Esophagus muscularis mucosa (tissue), 4 donors: ENCODE data around the gene LY6G5C. TPM values are rescaled to one million over a fixed set of nuclear protein-coding genes. Genes with fewer than 3 reads are reported as not detected.

Experiments
- DNase-seq: peaks from one replicate; pipeline ENCODE4 v3.0.0-alpha.2; 2017; ENCODE audit errors: extremely low spot score
- H3K27ac ChIP-seq, 4 donors: fragments of 200-600 bp; sonication (generic); replicated peaks in 1 of 4; 1 replicate in 3 of 4; 2 replicates in 1 of 4; pipeline ENCODE4 v1.5.1; 2016 to 2019; ENCODE audit warnings: mild to moderate bottlenecking in 1 of 4
- H3K27me3 ChIP-seq, 4 donors: fragments of 200-600 bp; sonication (generic); one replicate each; pipeline versions ENCODE4 v1.5.1 to v1.6.0; 2016 to 2019
- H3K36me3 ChIP-seq, 4 donors: fragments of 200-600 bp; sonication (generic); one replicate each; pipeline ENCODE4 v1.5.1; 2016 to 2019
- H3K4me1 ChIP-seq, 4 donors: fragments of 200-600 bp; sonication (generic); one replicate each; pipeline ENCODE4 v1.5.1; 2016 to 2019
- H3K4me3 ChIP-seq, 4 donors: fragments of 200-600 bp; sonication (generic); 1 replicate in 2 of 4; 2 replicates in 2 of 4; pipeline ENCODE4 v1.5.1; 2016 to 2019; ENCODE audit warnings: mild to moderate bottlenecking in 4 of 4, moderate library complexity in 1 of 4
- H3K9me3 ChIP-seq, 4 donors: fragments of 200-600 bp; sonication (generic); 1 replicate in 3 of 4; 2 replicates in 1 of 4; pipeline ENCODE4 v1.5.1; 2016 to 2019
- CTCF ChIP-seq, 3 experiments: fragments of 200-600 bp in 2 of 3; fragments of 450-650 bp in 1 of 3; sonication (generic) in 2 of 3; IDR thresholded peaks; one replicate each; pipeline ENCODE4 v1.5.1; 2017 to 2019; ENCODE audit warnings: antibody characterized with exemption in 3 of 3, mild to moderate bottlenecking in 2 of 3, moderate library complexity in 1 of 3
- EP300 ChIP-seq: sonication (generic); formaldehyde crosslinking; IDR thresholded peaks from one replicate; pipeline ENCODE4 v1.6.1; 2017; ENCODE audit warnings: antibody characterized with exemption
- POLR2A ChIP-seq: fragments of 450-650 bp; IDR thresholded peaks from one replicate; pipeline ENCODE4 v1.6.1; 2017; ENCODE audit warnings: antibody characterized with exemption, moderate library complexity, mild to moderate bottlenecking, low read depth
- POLR2AphosphoS5 ChIP-seq, 2 donors: sonication (generic); formaldehyde crosslinking; IDR thresholded peaks; one replicate each; pipeline ENCODE4 v1.6.1; 2017; ENCODE audit warnings: antibody characterized with exemption in 2 of 2
- WGBS: methylation state at CpG from one replicate; pipeline ENCODE4 v1.1.5; 2018; 5-methylcytosine and 5-hydroxymethylcytosine counted together
- intact Hi-C: fragments of 100-400 bp; cut with DNase I; formaldehyde crosslinking; loops from one replicate; pipeline ENCODE4 v1.15.1; 2023
- total RNA-seq, 4 donors: library from RNA; depleted of rRNA; stranded (reverse); fragments of >200 nt; gene quantifications; one replicate each; pipeline versions ENCODE4 v1.1.0 to v1.2.1, GENCODE V29; 2016

LY6G5C gene
- total RNA-seq, 4 donors from 2014 or later = 2.0 to 2.9 TPM; not detected in 2

DNA sequence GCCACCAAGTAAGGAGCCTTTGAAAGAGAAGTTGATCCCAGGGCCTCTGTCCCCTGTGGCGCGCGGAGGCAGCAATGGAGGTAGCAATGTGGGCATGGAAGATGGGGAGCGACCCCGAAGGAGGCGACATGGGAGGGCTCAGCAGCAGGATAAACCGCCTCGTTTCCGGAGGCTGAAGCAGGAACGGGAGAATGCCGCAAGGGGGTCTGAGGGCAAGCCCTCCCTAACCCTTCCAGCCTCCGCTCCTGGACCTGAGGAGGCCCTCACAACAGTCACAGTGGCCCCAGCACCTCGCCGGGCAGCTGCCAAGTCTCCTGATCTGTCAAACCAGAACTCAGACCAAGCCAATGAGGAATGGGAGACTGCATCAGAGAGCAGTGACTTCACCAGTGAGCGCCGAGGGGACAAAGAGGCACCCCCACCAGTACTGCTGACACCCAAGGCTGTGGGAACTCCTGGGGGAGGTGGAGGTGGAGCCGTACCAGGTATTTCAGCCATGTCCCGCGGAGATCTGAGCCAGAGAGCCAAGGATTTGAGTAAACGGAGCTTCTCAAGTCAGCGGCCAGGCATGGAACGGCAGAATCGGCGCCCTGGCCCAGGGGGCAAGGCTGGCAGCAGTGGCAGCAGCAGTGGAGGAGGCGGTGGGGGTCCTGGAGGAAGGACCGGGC, 48.5 kb downstream of the LY6G5C start:
- WGBS = 85% methylated on average over 22 of the region's 26 CpGs
- H3K27ac ChIP-seq = peak overlapping the region in 2 of 4 donors; percentile 15 to 34

DNA sequence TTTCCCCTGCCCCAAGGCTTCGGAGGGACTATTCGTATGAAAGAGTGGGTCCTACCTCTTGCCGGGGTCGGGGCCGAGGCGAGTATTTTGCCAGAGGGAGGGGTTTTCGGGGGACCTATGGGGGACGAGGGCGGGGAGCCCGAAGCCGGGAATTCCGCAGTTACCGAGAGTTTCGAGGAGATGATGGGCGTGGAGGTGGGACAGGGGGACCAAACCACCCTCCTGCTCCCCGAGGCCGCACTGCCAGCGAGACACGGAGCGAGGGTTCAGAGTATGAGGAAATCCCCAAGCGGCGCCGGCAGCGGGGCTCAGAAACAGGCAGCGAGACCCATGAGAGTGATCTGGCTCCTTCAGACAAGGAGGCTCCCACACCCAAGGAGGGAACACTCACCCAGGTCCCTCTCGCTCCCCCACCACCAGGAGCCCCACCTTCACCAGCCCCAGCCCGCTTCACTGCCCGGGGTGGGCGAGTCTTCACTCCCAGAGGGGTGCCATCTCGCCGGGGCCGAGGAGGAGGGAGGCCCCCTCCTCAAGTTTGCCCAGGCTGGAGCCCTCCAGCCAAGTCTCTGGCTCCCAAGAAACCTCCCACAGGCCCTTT, 49.1 kb downstream of the LY6G5C start:
- Histone ChIP-seq H3K9me3 (no peaks in the 10 kb centered on the region), H3K4me3 (no peak overlapping the region), H3K4me1 (peaks cover 0 to 5% (median 2%) of the 10 kb centered on the region in 4 donors), H3K27ac (peak overlapping the region in 1 of 4 donors; percentile 34), H3K27me3 (no peaks in the 10 kb centered on the region), H3K36me3 (peaks cover 73 to 100% (median 100%) of the 10 kb centered on the region in 4 donors)
- no peak for DNase-seq
- WGBS = 86% methylated on average over 27 of the region's 32 CpGs
- intact Hi-C loops = no loop called here
- no peak for TF ChIP-seq POLR2A
- TF ChIP-seq CTCF (IDR thresholded peaks at IDR 0.05) = no peak
- peak in 1 of 2 donors; percentile 12 for TF ChIP-seq POLR2AphosphoS5 (IDR thresholded peaks at IDR 0.05)
- no peak for TF ChIP-seq EP300

More for the DNA sequence above, 48.5 kb downstream of the LY6G5C start:
- no peak for DNase-seq
- intact Hi-C loops = no loop called here
- Histone ChIP-seq H3K36me3 (peaks cover 73 to 100% (median 100%) of the 10 kb centered on the region in 4 donors), H3K4me3 (no peak overlapping the region), H3K4me1 (peaks cover 0 to 5% (median 2%) of the 10 kb centered on the region in 4 donors), H3K9me3 (no peaks in the 10 kb centered on the region), H3K27me3 (no peaks in the 10 kb centered on the region)
- no peak for TF ChIP-seq POLR2A
- TF ChIP-seq EP300 = no peak
- no peak for TF ChIP-seq CTCF (IDR thresholded peaks at IDR 0.05)
- TF ChIP-seq POLR2AphosphoS5 (IDR thresholded peaks at IDR 0.05) = no peak

- peaks cover 73 to 100% (median 100%) of the 10 kb centered on the region in 4 donors for H3K36me3 ChIP-seq
- TF ChIP-seq EP300 (no peak), POLR2A (no peak), POLR2AphosphoS5 (IDR thresholded peaks at IDR 0.05) (no peak), CTCF (IDR thresholded peaks at IDR 0.05) (no peak)
- H3K4me3 ChIP-seq = no peak overlapping the region
- no peak overlapping the region for H3K27ac ChIP-seq
- H3K4me1 ChIP-seq = peaks cover 0 to 5% (median 2%) of the 10 kb centered on the region in 4 donors
- no peak for DNase-seq
- no peaks in the 10 kb centered on the region for H3K9me3 ChIP-seq
- 81% methylated on average over 16 of the region's 16 CpGs for WGBS
- H3K27me3 ChIP-seq = no peaks in the 10 kb centered on the region
- intact Hi-C loops = no loop called here
Measured at GRCh38 chr6:31631209-31631608, 49.7 kb downstream of the LY6G5C start.

DNA sequence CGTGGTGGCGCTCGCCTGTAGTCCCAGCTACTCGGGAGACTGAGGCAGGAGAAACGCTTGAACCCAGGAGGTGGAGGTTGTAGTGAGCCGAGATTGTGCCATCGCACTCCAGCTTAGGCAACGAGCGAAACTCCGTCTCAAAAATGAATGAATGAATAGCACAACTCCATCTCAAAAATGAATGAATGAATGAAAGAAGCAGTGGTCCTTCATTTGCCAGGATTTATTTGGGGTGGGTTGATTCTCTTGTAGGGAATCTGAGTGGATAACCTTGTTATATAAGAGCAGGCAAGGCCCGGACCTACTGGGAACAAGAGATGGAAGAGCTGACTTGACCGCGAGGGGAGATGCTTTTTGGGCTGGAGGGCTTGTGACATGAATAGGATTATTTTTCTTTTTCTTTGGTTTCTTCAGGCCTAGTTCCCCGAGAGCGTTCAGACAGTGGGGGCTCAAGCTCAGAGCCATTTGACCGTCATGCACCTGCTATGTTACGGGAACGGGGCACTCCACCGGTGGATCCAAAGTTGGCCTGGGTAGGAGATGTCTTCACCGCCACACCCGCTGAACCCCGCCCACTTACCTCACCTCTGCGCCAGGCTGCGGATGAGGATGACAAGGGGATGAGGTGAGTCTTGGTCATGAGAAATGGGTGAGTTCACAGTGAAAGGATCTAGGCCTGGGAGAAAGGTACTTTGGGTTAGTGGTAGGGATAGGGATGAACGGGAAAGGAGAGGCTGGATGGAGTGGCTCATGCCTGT, 50.5 kb downstream of the LY6G5C start:
- TF ChIP-seq POLR2AphosphoS5 (IDR thresholded peaks at IDR 0.05) = no peak
- TF ChIP-seq CTCF (IDR thresholded peaks at IDR 0.05) = no peak
- TF ChIP-seq EP300 = no peak
- no peak for TF ChIP-seq POLR2A
- H3K9me3 ChIP-seq = no peaks in the 10 kb centered on the region
- 90% methylated on average over 25 of the region's 25 CpGs for WGBS
- H3K4me3 ChIP-seq = no peak overlapping the region
- H3K36me3 ChIP-seq = peaks cover 73 to 100% (median 100%) of the 10 kb centered on the region in 4 donors
- intact Hi-C loops = no loop called here
- no peak overlapping the region for H3K27ac ChIP-seq
- no peak for DNase-seq
- H3K27me3 ChIP-seq = no peaks in the 10 kb centered on the region
- peaks cover 0 to 5% (median 2%) of the 10 kb centered on the region in 4 donors for H3K4me1 ChIP-seq
